GM12875 (cell line): ENCODE measurements around the gene ETV6.
"Not testable (repeated sequence)": the region's sequence is repeated elsewhere in the genome, so short reads cannot be mapped to it uniquely, and the experiment has no call there.

ENCODE experiments used
- H3K4me3 ChIP-seq: one replicate; pipeline ENCODE4 v1.5.1; 2011; ENCODE audit warnings: low read depth, low read length, control low read depth
- TF ChIP-seq, protein P1 (sequence below): IDR thresholded peaks from 2 replicates; pipeline ENCODE4 v1.5.1; 2011; ENCODE audit warnings: low read depth, mild to moderate bottlenecking, control low read depth, inconsistent platforms, low read length, moderate library complexity, borderline replicate concordance; ENCODE audit not compliant: insufficient read depth

The ETV6 gene

DNA sequence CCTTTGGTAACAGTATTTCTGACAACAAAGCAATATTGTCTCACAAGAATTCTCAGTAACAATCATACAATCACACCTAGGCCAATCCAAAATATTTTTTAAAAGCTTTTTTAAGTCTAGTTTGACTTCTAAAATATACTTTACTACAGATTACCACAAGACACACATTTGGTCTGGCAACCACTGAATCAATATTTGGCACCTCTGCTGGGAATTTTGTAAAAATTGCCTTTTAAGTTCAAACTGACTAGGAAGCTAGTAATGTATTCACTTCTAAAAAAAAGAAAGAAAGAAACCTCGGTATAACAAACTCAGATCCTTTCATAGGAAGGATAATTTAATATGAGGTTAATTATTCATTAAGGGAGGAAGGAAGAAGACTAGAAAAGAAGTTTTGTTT is 18.2 kb upstream of the ETV6 start:
- TF ChIP-seq, protein P1, sequence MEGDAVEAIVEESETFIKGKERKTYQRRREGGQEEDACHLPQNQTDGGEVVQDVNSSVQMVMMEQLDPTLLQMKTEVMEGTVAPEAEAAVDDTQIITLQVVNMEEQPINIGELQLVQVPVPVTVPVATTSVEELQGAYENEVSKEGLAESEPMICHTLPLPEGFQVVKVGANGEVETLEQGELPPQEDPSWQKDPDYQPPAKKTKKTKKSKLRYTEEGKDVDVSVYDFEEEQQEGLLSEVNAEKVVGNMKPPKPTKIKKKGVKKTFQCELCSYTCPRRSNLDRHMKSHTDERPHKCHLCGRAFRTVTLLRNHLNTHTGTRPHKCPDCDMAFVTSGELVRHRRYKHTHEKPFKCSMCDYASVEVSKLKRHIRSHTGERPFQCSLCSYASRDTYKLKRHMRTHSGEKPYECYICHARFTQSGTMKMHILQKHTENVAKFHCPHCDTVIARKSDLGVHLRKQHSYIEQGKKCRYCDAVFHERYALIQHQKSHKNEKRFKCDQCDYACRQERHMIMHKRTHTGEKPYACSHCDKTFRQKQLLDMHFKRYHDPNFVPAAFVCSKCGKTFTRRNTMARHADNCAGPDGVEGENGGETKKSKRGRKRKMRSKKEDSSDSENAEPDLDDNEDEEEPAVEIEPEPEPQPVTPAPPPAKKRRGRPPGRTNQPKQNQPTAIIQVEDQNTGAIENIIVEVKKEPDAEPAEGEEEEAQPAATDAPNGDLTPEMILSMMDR: no peak
- H3K4me3 ChIP-seq: no peak overlapping the region

DNA sequence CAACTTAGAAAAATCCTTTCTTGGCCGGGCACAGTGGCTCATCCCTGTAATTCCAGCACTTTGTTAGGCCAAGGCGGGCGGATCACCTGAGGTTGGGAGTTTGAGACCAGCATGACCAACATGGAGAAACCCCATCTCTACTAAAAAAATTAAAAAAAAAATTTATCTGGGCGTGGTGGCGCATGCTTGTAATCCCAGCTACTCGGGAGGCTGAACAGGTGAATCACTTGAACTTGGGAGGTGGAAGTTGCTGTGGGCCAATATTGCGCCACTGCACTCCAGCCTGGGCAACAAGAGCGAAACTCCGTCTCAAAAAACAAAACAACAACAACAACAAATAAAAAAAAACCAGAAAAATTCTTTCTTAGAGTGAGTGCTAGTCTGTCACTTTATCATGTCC is 17.6 kb upstream of the ETV6 start:
- not testable (repeated sequence) for H3K4me3 ChIP-seq

DNA sequence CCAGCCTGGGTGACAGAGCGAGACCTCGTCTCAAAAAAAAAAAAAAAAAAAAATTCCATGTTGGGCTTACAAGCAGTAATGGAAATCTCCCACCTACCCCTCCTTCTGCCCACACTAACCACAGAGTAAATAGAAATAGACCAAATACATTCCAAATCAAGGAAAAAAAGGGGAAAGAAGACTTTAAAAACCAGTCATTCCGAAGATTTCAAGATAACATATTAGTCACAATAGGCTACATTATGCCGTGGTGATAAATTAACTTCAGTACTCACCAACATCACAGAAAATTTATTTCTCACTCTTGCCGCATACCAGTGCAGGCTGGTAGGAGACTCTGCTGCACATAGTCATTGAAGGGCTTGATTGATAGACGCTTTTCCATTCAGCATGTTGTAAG is 15.5 kb upstream of the ETV6 start:
- H3K4me3 ChIP-seq: no peak overlapping the region
- TF ChIP-seq, protein P1: no peak

DNA sequence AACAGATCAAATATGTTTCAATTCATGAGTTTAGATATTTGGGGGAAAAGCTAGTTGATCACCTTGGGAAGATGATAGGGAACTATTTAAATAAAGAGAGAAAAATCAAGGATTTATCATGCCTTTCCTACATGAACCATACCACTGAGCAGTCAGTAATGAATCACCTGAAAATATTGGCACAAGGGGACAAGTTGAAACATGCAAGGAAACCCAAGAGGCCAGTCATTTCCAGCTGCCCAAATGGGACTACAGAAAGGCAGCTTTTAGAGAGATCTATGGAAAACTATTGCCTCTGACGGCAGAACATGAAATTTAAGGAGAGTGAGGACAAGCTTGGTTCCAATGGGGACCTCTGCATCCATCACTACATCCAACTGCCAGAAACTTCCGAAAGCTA is 14.1 kb upstream of the ETV6 start:
- no peak overlapping the region for H3K4me3 ChIP-seq
- TF ChIP-seq, protein P1: no peak

DNA sequence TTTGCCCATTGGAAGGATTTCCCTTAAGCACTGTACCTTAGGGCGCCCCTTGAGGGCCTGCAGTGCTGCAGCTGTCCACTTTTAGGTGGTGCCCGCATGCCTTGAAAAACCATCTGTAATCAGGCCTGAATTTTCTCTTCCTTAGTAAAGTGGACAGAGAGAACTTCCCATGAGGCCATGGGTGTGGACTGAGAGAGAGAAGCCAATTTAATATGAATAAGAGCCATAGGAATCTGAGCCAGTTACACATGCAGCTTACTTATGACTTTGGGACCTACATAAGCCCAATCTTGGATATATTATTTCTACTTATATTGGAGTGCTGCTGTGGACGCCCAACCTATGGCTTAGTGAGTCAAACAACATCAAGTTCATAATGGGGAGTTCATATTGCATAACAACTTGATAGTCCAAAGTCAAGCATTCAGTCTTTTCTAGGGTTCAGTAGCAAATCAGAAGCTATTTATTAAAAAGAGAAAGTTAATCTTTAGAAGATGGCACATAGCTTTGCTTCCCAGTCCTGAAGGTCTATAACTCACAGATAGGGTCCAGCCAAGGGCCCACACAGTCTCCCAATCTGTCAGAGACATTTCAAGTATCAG is 11.1 kb upstream of the ETV6 start:
- TF ChIP-seq, protein P1: no peak
- no peak overlapping the region for H3K4me3 ChIP-seq

DNA sequence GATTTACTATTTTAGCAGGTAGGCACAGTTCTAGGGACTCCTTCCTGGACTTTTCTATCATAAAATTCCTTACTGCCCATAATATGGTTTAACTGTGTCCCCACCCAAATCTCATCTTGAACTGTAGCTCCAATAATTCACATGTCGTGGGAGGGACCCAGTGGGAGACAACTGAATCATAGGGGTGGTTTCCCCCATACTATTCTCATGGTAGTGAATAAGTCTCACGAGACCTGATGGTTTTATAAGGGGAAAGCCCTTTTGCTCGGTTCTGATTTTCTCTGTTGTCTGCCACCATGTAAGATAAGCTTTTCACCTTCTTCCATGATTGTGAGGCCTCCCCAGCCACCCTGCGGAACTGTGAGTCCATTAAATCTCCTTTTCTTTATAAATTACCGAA is 10.0 kb upstream of the ETV6 start:
- H3K4me3 ChIP-seq: no peak overlapping the region
- TF ChIP-seq, protein P1: no peak

DNA sequence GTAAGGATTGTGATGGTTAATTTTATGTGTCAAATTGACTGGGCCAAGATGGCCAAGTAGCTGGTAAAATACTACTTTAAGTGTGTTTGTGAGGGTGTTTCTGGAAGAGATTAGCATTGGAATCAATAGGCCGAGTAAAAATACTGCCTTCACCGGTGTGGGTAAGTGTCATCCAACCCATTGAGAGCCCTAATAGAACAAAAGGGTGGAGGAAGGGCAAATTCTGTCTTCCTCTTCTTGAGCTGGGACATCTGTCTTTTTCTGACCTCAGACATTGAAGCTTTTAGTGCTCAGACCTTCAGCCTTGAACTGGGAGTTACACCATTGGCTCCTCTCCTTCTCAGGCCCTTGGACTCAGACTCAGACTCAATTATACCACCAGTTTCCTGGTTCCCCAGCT is 8.0 kb upstream of the ETV6 start:
- TF ChIP-seq, protein P1: no peak
- H3K4me3 ChIP-seq: no peak overlapping the region

DNA sequence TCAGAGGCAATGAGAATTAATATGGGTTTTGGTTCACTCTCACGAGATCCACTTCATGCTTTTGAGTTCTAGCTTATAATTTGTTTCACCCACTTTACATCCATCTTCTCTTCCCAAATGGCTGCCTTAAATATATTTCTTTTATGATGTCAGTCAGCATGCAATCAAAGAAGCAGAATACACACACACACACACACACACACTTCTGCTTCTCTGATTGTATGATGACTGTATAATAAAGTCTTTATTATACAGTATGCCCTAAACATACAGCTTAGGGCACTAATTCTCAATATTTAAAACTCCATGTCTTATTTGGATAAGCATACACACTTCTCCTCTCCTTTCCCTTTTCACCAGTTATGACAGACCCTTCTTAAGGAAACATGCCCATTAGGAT is 6.7 kb upstream of the ETV6 start:
- H3K4me3 ChIP-seq: no peak overlapping the region
- TF ChIP-seq, protein P1: no peak
